ENCODE results near the gene MYCBP2. TPM values are rescaled to one million over a fixed set of nuclear protein-coding genes. Genes with fewer than 3 reads are reported as not detected.

MYCBP2 gene
- total RNA-seq, 1 donor from 2014 or later = 37.4 TPM

GRCh38 chr13:77305266-77305665 lies 21.6 kb downstream of the MYCBP2 start:
- no peak for DNase-seq (ENCODE audit: low read depth)
- no peak overlapping the region for H3K4me3 ChIP-seq (ENCODE audit: low read depth, low read length)
- no peaks in the 10 kb centered on the region for H3K36me3 ChIP-seq (ENCODE audit: control insufficient read depth, insufficient read depth, low read length)
- H3K27me3 ChIP-seq (ENCODE audit: control insufficient read depth, insufficient read depth, low read length) = no peaks in the 10 kb centered on the region
- TF ChIP-seq, protein P1, sequence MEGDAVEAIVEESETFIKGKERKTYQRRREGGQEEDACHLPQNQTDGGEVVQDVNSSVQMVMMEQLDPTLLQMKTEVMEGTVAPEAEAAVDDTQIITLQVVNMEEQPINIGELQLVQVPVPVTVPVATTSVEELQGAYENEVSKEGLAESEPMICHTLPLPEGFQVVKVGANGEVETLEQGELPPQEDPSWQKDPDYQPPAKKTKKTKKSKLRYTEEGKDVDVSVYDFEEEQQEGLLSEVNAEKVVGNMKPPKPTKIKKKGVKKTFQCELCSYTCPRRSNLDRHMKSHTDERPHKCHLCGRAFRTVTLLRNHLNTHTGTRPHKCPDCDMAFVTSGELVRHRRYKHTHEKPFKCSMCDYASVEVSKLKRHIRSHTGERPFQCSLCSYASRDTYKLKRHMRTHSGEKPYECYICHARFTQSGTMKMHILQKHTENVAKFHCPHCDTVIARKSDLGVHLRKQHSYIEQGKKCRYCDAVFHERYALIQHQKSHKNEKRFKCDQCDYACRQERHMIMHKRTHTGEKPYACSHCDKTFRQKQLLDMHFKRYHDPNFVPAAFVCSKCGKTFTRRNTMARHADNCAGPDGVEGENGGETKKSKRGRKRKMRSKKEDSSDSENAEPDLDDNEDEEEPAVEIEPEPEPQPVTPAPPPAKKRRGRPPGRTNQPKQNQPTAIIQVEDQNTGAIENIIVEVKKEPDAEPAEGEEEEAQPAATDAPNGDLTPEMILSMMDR (IDR thresholded peaks at IDR 0.05; ENCODE audit: insufficient read depth, low read length, severe bottlenecking) = no peak
- no peak for FAIRE-seq

DNA sequence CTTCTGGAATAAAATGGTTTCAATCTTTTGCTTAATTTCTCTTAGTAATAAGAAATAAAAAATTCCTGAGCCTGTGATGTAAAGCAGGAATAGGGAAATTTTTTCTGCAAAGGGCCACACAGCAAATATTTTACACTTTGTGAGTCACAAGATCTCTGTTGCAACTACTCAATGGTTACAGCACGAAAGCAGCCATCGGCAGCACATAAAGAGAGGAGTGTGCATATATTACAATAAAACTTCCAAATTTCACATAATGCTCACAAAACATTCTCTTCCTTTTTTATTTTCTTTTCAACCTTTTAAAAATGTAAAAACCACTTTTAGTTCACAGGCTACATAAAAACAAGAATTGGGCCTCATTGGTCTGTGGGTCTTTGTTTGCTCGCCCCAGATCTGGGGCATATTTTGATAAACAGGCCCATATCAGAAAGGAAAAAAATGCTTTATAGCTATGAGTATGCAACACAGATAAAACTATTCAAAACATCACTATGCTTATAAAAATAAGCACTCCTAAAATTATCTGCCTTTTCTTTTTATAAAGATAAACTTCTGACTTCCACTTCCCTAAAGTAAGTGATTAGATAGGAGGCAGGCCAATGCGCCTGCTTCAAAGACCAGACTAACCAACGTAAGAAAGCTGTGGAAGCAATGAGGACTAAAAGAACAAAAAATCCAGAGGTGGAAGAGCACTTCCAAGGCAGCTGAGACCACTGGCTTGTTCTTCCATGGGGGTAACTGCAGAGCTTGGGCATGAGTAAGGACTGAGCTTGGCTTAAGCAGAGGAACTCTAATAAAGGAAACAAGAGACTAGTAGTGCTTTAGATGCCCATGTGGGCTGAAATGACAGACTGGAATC lies 26.5 kb downstream of the MYCBP2 start:
- no peak overlapping the region for H3K4me3 ChIP-seq (ENCODE audit: low read depth, low read length)
- H3K36me3 ChIP-seq (ENCODE audit: control insufficient read depth, insufficient read depth, low read length) = no peaks in the 10 kb centered on the region
- TF ChIP-seq, protein P1 (IDR thresholded peaks at IDR 0.05; ENCODE audit: insufficient read depth, low read length, severe bottlenecking) = no peak
- FAIRE-seq (no peak), DNase-seq (ENCODE audit: low read depth) (peak; percentile 63)
- H3K27me3 ChIP-seq (ENCODE audit: control insufficient read depth, insufficient read depth, low read length) = no peaks in the 10 kb centered on the region

- DNase-seq (ENCODE audit: low read depth) (no peak), FAIRE-seq (no peak)
- TF ChIP-seq, protein P1 (IDR thresholded peaks at IDR 0.05; ENCODE audit: insufficient read depth, low read length, severe bottlenecking) = no peak
- H3K36me3 ChIP-seq (ENCODE audit: control insufficient read depth, insufficient read depth, low read length) = no peaks in the 10 kb centered on the region
- H3K4me3 ChIP-seq (ENCODE audit: low read depth, low read length) = no peak overlapping the region
- no peaks in the 10 kb centered on the region for H3K27me3 ChIP-seq (ENCODE audit: control insufficient read depth, insufficient read depth, low read length)
Measured at GRCh38 chr13:77299587-77299986, 27.3 kb downstream of the MYCBP2 start.

- no peak overlapping the region for H3K4me3 ChIP-seq (ENCODE audit: low read depth, low read length)
- FAIRE-seq (no peak), DNase-seq (ENCODE audit: low read depth) (no peak)
- TF ChIP-seq, protein P1 (IDR thresholded peaks at IDR 0.05; ENCODE audit: insufficient read depth, low read length, severe bottlenecking) = no peak
- H3K36me3 ChIP-seq (ENCODE audit: control insufficient read depth, insufficient read depth, low read length) = no peaks in the 10 kb centered on the region
- no peaks in the 10 kb centered on the region for H3K27me3 ChIP-seq (ENCODE audit: control insufficient read depth, insufficient read depth, low read length)
Measured at GRCh38 chr13:77298426-77298825, 28.5 kb downstream of the MYCBP2 start.

GRCh38 chr13:77291774-77292173 lies 35.1 kb downstream of the MYCBP2 start:
- no peak for DNase-seq (ENCODE audit: low read depth)
- no peak overlapping the region for H3K4me3 ChIP-seq (ENCODE audit: low read depth, low read length)
- H3K36me3 ChIP-seq (ENCODE audit: control insufficient read depth, insufficient read depth, low read length) = no peaks in the 10 kb centered on the region
- FAIRE-seq = no peak
- TF ChIP-seq, protein P1 (IDR thresholded peaks at IDR 0.05; ENCODE audit: insufficient read depth, low read length, severe bottlenecking) = no peak
- no peaks in the 10 kb centered on the region for H3K27me3 ChIP-seq (ENCODE audit: control insufficient read depth, insufficient read depth, low read length)

Measured in bronchial epithelial cell (primary cell).